ENCODE results near the gene CUL4A.
"Not testable (repeated sequence)": the region's sequence is repeated elsewhere in the genome, so short reads cannot be mapped to it uniquely, and the experiment has no call there.

CUL4A gene

DNA sequence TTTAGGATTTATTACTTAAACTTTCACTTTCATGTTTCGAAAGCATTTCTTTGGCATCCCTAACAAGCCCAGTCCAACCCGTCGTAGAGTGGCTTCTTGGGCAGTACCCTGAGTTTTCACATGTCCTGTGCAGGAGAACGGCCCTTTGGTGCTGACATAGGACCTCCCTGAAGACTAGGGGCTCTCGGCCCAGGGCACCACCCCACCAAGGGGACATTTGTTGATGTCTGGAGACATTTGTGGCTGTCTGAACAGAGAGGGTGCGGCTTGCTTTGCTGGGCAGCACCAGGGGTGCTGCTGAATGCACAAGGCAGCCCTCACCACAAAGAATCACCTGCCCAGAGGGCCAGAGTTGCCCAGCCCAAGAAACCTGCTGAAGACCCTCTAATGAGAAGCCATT is 30.6 kb downstream of the CUL4A start:
- H3K27me3 Mint-ChIP-seq (ENCODE audit: low read depth, poor library complexity): peaks cover 4% of the 10 kb centered on the region
- no peaks in the 10 kb centered on the region for H3K4me1 Mint-ChIP-seq
- TF ChIP-seq, protein P1, sequence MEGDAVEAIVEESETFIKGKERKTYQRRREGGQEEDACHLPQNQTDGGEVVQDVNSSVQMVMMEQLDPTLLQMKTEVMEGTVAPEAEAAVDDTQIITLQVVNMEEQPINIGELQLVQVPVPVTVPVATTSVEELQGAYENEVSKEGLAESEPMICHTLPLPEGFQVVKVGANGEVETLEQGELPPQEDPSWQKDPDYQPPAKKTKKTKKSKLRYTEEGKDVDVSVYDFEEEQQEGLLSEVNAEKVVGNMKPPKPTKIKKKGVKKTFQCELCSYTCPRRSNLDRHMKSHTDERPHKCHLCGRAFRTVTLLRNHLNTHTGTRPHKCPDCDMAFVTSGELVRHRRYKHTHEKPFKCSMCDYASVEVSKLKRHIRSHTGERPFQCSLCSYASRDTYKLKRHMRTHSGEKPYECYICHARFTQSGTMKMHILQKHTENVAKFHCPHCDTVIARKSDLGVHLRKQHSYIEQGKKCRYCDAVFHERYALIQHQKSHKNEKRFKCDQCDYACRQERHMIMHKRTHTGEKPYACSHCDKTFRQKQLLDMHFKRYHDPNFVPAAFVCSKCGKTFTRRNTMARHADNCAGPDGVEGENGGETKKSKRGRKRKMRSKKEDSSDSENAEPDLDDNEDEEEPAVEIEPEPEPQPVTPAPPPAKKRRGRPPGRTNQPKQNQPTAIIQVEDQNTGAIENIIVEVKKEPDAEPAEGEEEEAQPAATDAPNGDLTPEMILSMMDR (IDR thresholded peaks at IDR 0.05): no peak
- H3K27ac Mint-ChIP-seq: no peak overlapping the region
- H3K9me3 Mint-ChIP-seq: no peaks in the 10 kb centered on the region
- no peak for DNase-seq
- H3K36me3 Mint-ChIP-seq (ENCODE audit: low read depth): peaks cover 61% of the 10 kb centered on the region
- H3K4me3 Mint-ChIP-seq: no peak overlapping the region

DNA sequence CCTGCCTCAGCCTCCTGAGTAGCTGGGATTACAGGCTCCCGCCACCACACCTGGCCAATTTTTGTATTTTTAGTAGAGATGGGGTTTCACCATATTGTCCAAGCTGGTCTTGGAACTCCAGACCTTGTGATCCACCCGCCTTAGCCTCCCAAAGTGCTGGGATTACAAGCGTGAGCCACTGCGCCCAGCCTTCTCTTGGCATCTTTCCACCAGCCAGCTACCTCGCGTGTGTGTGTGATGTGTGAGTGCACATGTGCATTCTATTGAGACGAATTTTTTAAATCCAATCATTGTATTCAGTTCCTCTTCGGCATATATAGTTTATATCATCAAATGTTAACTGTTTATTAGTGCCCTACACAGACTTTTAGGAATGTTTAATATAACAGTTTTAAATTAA is 32.2 kb downstream of the CUL4A start:
- not testable (repeated sequence) for DNase-seq; H3K9me3 Mint-ChIP-seq; H3K27ac Mint-ChIP-seq; H3K4me1 Mint-ChIP-seq; H3K27me3 Mint-ChIP-seq (ENCODE audit: low read depth, poor library complexity); H3K4me3 Mint-ChIP-seq
- H3K36me3 Mint-ChIP-seq (ENCODE audit: low read depth): peaks cover 68% of the 10 kb centered on the region

DNA sequence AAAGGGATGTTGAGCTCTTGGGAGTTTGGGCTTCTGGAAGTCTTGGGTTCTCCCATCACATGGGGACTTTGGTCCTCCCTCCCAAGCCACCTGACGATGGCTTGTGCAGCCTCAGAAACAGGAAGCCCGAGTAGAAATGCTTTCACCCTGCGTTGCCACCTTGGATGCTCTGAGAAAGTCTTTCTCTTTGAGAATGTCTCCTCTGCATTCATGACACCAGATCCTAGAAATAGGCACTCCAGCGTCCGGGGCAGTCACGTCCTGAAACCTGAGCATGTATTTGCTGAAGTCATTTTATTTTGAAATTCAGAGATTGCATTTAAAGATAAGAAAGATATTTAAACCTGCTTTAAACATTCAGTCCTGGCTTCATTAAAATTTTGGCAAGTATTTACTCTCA is 34.4 kb downstream of the CUL4A start:
- no peak overlapping the region for H3K27ac Mint-ChIP-seq
- H3K9me3 Mint-ChIP-seq: no peaks in the 10 kb centered on the region
- H3K36me3 Mint-ChIP-seq (ENCODE audit: low read depth): peaks cover 85% of the 10 kb centered on the region
- H3K4me1 Mint-ChIP-seq: no peaks in the 10 kb centered on the region
- no peak for DNase-seq
- H3K27me3 Mint-ChIP-seq (ENCODE audit: low read depth, poor library complexity): no peaks in the 10 kb centered on the region
- TF ChIP-seq, protein P1 (IDR thresholded peaks at IDR 0.05): no peak
- no peak overlapping the region for H3K4me3 Mint-ChIP-seq

DNA sequence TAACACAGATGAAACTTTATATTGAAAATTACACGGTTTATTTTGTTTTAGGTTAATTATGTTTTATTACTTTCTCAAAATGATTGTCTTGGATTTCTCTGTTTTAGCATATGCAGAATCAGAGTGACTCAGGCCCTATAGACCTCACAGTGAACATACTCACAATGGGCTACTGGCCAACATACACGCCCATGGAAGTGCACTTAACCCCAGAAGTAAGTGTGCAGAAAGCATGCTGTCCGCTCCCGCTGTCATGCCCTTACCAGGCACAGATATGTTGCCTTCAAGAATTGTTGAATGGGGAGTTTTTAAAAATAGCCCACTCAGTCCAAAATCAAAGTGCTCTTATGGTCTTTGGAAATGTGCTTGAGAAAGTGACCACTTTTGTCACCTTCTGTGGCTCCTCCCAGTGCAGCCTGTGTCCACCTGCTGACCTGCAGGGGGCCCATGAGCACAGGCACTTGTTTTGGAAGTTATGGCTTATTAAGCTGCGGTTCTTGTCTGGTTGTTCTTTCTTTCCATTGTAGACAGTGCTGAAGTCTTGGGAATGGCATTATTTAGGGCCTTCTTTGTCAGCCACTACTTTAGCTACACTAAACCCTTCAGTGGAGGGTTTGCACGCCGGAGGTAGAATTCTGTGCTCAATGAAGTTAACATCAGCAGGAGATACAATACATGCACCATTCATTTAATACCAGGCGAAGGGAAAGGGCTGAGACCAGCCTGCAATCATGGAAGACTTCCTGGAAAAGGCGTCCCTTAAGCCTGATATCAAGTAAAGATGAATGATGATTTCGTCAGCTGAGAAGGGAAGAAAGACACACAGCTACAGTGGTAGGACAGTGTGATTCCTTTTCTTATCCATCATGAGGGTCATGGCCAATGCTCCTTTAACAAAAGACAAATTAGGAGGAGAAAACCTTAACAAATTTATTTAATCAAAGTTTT is 36.7 kb downstream of the CUL4A start:
- TF ChIP-seq, protein P1 (IDR thresholded peaks at IDR 0.05): no peak
- peak; percentile 16 for DNase-seq
- H3K27me3 Mint-ChIP-seq (ENCODE audit: low read depth, poor library complexity): no peaks in the 10 kb centered on the region

DNA sequence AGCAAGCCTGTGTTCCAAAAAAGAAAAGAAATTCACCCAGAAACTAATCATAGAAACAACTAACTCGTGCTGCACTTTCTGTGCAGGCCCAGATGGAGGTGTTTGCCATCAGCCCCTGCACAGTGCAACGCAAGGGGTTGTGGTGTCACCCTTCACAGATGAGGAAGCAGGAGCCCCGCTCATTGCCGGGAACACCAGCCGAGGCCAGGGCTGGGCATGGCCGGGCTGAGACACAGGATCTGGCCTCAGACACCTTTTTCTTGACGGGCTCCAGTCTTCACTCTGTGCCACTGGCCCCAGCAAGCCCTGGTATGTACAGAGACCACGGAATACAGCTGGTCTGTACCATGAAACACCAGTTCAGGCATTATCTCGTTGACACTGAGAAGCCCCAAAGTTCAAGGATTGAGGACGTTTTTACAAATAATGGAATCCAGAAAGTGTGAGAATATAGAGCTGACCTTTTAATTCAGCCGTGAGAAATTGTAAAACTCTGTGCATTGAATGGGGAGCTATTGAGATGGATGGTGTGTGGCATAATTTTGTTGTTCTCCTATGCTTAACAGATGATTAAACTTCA is 43.2 kb downstream of the CUL4A start:
- no peak overlapping the region for H3K27ac Mint-ChIP-seq
- no peaks in the 10 kb centered on the region for H3K27me3 Mint-ChIP-seq (ENCODE audit: low read depth, poor library complexity)
- TF ChIP-seq, protein P1 (IDR thresholded peaks at IDR 0.05): no peak
- H3K9me3 Mint-ChIP-seq: peaks cover 3% of the 10 kb centered on the region
- no peaks in the 10 kb centered on the region for H3K4me1 Mint-ChIP-seq
- no peak overlapping the region for H3K4me3 Mint-ChIP-seq
- no peak for DNase-seq
- peaks cover 74% of the 10 kb centered on the region for H3K36me3 Mint-ChIP-seq (ENCODE audit: low read depth)

More for the DNA sequence above, 36.7 kb downstream of the CUL4A start:
- Mint-ChIP-seq H3K27ac (no peak overlapping the region), H3K4me3 (no peak overlapping the region), H3K36me3 (ENCODE audit: low read depth) (peaks cover 81% of the 10 kb centered on the region), H3K9me3 (no peaks in the 10 kb centered on the region), H3K4me1 (no peaks in the 10 kb centered on the region)

DNA sequence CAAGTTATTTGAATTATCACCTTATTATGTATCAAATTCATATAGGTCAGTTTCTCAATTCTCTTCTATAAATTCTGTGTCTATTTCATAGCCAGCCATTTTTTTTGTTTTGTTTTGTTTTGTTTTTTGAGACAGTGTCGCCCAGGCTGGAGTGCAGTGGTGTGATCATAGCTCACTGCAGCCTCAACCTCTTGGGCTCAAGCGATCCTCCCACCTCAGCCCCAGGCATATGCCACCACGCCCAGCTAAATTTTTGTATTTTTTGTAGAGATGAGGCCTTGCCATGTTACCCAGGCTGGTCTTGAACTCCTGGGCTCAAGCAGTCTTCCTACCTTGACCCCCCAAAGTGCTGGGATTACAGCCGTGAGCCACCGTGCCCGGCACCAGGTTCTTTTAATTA is 48.5 kb downstream of the CUL4A start:
- not testable (repeated sequence) for H3K27ac Mint-ChIP-seq; DNase-seq; H3K27me3 Mint-ChIP-seq (ENCODE audit: low read depth, poor library complexity); H3K4me1 Mint-ChIP-seq; H3K4me3 Mint-ChIP-seq
- Mint-ChIP-seq H3K36me3 (ENCODE audit: low read depth) (peaks cover 67% of the 10 kb centered on the region), H3K9me3 (peaks cover 18% of the 10 kb centered on the region)

All from nephron progenitor cell (in vitro differentiated cells).